ENCODE measurements around the gene TRIM17. TPM values are rescaled to one million over a fixed set of nuclear protein-coding genes. Genes with fewer than 3 reads are reported as not detected.

Gene TRIM17
- total and polyA plus RNA-seq, 2 experiments from 2014 or later = 0.86 to 1.1 TPM

DNA sequence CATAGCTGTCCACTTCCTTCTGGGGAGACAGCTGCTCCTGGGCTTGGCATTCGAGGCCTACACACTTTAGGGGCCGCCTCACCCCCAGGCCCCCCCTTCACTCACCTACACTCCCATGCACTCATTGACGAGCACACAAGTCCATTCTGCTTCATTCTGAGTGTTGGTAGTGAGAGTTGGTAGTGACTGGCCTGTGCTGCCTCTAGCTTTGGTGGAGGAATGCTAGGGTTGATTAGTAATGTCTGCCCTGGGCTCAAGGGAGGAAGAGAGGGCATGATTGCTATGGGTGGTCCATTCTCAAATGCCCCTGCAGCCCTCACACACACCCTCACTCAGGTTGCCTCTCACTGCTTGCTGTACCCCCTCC lies 40.4 kb downstream of the TRIM17 start (continued):
- TF ChIP-seq, protein P1, sequence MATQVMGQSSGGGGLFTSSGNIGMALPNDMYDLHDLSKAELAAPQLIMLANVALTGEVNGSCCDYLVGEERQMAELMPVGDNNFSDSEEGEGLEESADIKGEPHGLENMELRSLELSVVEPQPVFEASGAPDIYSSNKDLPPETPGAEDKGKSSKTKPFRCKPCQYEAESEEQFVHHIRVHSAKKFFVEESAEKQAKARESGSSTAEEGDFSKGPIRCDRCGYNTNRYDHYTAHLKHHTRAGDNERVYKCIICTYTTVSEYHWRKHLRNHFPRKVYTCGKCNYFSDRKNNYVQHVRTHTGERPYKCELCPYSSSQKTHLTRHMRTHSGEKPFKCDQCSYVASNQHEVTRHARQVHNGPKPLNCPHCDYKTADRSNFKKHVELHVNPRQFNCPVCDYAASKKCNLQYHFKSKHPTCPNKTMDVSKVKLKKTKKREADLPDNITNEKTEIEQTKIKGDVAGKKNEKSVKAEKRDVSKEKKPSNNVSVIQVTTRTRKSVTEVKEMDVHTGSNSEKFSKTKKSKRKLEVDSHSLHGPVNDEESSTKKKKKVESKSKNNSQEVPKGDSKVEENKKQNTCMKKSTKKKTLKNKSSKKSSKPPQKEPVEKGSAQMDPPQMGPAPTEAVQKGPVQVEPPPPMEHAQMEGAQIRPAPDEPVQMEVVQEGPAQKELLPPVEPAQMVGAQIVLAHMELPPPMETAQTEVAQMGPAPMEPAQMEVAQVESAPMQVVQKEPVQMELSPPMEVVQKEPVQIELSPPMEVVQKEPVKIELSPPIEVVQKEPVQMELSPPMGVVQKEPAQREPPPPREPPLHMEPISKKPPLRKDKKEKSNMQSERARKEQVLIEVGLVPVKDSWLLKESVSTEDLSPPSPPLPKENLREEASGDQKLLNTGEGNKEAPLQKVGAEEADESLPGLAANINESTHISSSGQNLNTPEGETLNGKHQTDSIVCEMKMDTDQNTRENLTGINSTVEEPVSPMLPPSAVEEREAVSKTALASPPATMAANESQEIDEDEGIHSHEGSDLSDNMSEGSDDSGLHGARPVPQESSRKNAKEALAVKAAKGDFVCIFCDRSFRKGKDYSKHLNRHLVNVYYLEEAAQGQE (IDR thresholded peaks at IDR 0.05; ENCODE audit: unreplicated experiment) = no peak
- TF ChIP-seq JUNB (IDR thresholded peaks at IDR 0.05; ENCODE audit: unreplicated experiment) (no peak), EZH2 (IDR thresholded peaks at IDR 0.05; ENCODE audit: low read depth, unreplicated experiment) (no peak), POLR2AphosphoS5 (IDR thresholded peaks at IDR 0.05; ENCODE audit: low read depth) (no peak), EZH2phosphoT487 (IDR thresholded peaks at IDR 0.05; ENCODE audit: unreplicated experiment) (no peak)
- TF ChIP-seq, protein P2, sequence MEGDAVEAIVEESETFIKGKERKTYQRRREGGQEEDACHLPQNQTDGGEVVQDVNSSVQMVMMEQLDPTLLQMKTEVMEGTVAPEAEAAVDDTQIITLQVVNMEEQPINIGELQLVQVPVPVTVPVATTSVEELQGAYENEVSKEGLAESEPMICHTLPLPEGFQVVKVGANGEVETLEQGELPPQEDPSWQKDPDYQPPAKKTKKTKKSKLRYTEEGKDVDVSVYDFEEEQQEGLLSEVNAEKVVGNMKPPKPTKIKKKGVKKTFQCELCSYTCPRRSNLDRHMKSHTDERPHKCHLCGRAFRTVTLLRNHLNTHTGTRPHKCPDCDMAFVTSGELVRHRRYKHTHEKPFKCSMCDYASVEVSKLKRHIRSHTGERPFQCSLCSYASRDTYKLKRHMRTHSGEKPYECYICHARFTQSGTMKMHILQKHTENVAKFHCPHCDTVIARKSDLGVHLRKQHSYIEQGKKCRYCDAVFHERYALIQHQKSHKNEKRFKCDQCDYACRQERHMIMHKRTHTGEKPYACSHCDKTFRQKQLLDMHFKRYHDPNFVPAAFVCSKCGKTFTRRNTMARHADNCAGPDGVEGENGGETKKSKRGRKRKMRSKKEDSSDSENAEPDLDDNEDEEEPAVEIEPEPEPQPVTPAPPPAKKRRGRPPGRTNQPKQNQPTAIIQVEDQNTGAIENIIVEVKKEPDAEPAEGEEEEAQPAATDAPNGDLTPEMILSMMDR (conservative IDR thresholded peaks at IDR 0.05; ENCODE audit: low read depth in 2 of 2) = no peak

DNA sequence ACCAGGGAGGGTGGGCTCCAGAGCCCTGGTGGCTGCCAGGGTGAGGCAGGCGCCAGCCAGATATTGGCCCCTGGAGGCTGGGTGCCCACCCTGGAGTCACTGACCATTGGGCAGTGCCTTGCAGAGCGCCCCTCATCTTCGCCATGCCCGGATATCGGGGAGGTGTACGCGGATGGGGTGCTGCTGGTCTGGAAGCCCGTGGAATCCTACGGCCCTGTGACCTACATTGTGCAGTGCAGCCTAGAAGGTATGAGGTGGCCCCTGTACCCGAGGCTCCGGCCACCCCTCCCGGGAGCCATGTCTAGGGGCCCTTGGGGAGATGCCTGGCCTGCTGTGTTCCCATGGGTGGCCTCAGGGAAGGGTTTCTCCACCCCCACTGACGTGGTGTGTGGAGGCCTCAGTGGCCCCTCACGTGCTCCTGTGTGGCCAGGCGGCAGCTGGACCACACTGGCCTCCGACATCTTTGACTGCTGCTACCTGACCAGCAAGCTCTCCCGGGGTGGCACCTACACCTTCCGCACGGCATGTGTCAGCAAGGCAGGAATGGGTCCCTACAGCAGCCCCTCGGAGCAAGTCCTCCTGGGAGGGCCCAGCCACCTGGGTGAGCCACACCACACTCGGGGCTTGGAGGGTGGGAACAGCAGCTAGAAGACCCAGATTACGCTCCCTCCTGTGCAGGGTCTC lies 40.9 kb downstream of the TRIM17 start:
- H3F3A ChIP-seq (replicated peaks; ENCODE audit: low read depth) = no peaks in the 10 kb centered on the region
- Mint-ChIP-seq H3K36me3 (ENCODE audit: low read depth) (peaks cover 3% of the 10 kb centered on the region; the same call in 1 of the 3 replicates), H3K9me3 (no peaks in the 10 kb centered on the region), H3K27ac (no peak overlapping the region), H3K4me1 (peaks cover 9% of the 10 kb centered on the region; the same call in 1 of the 3 replicates), H3K4me3 (no peak overlapping the region; the same call in 2 of the 3 replicates), H3K27me3 (ENCODE audit: insufficient read depth, low read depth, poor library complexity) (peaks cover 22% of the 10 kb centered on the region)
- DNase-seq (ENCODE audit: low spot score) (no peak), ATAC-seq (no peak)
- H3K79me2 ChIP-seq (replicated peaks; ENCODE audit: insufficient read depth) = no peaks in the 10 kb centered on the region
- H3K27me3 ChIP-seq (ENCODE audit: insufficient read depth) = peaks cover 27% of the 10 kb centered on the region
- TF ChIP-seq, protein P3, sequence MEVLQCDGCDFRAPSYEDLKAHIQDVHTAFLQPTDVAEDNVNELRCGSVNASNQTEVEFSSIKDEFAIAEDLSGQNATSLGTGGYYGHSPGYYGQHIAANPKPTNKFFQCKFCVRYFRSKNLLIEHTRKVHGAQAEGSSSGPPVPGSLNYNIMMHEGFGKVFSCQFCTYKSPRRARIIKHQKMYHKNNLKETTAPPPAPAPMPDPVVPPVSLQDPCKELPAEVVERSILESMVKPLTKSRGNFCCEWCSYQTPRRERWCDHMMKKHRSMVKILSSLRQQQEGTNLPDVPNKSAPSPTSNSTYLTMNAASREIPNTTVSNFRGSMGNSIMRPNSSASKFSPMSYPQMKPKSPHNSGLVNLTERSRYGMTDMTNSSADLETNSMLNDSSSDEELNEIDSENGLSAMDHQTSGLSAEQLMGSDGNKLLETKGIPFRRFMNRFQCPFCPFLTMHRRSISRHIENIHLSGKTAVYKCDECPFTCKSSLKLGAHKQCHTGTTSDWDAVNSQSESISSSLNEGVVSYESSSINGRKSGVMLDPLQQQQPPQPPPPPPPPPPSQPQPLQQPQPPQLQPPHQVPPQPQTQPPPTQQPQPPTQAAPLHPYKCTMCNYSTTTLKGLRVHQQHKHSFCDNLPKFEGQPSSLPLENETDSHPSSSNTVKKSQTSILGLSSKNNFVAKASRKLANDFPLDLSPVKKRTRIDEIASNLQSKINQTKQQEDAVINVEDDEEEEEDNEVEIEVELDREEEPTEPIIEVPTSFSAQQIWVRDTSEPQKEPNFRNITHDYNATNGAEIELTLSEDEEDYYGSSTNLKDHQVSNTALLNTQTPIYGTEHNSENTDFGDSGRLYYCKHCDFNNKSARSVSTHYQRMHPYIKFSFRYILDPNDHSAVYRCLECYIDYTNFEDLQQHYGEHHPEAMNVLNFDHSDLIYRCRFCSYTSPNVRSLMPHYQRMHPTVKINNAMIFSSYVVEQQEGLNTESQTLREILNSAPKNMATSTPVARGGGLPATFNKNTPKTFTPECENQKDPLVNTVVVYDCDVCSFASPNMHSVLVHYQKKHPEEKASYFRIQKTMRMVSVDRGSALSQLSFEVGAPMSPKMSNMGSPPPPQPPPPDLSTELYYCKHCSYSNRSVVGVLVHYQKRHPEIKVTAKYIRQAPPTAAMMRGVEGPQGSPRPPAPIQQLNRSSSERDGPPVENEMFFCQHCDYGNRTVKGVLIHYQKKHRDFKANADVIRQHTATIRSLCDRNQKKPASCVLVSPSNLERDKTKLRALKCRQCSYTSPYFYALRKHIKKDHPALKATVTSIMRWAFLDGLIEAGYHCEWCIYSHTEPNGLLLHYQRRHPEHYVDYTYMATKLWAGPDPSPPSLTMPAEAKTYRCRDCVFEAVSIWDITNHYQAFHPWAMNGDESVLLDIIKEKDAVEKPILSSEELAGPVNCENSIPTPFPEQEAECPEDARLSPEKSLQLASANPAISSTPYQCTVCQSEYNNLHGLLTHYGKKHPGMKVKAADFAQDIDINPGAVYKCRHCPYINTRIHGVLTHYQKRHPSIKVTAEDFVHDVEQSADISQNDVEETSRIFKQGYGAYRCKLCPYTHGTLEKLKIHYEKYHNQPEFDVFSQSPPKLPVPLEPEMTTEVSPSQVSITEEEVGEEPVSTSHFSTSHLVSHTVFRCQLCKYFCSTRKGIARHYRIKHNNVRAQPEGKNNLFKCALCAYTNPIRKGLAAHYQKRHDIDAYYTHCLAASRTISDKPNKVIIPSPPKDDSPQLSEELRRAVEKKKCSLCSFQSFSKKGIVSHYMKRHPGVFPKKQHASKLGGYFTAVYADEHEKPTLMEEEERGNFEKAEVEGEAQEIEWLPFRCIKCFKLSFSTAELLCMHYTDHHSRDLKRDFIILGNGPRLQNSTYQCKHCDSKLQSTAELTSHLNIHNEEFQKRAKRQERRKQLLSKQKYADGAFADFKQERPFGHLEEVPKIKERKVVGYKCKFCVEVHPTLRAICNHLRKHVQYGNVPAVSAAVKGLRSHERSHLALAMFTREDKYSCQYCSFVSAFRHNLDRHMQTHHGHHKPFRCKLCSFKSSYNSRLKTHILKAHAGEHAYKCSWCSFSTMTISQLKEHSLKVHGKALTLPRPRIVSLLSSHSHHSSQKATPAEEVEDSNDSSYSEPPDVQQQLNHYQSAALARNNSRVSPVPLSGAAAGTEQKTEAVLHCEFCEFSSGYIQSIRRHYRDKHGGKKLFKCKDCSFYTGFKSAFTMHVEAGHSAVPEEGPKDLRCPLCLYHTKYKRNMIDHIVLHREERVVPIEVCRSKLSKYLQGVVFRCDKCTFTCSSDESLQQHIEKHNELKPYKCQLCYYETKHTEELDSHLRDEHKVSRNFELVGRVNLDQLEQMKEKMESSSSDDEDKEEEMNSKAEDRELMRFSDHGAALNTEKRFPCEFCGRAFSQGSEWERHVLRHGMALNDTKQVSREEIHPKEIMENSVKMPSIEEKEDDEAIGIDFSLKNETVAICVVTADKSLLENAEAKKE (CRISPR knock-in tag; IDR thresholded peaks at IDR 0.05) = no peak
- TF ChIP-seq POLR2AphosphoS5 (IDR thresholded peaks at IDR 0.05; ENCODE audit: low read depth) = no peak
- TF ChIP-seq, protein P4, sequence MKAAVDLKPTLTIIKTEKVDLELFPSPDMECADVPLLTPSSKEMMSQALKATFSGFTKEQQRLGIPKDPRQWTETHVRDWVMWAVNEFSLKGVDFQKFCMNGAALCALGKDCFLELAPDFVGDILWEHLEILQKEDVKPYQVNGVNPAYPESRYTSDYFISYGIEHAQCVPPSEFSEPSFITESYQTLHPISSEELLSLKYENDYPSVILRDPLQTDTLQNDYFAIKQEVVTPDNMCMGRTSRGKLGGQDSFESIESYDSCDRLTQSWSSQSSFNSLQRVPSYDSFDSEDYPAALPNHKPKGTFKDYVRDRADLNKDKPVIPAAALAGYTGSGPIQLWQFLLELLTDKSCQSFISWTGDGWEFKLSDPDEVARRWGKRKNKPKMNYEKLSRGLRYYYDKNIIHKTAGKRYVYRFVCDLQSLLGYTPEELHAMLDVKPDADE (IDR thresholded peaks at IDR 0.05) = no peak
- H3K4me2 ChIP-seq = no peak overlapping the region
- no peaks in the 10 kb centered on the region for H3K9me2 ChIP-seq (ENCODE audit: insufficient read depth)
- no peaks in the 10 kb centered on the region for H4K20me1 ChIP-seq (replicated peaks; ENCODE audit: insufficient read depth)
- H3K27ac ChIP-seq (ENCODE audit: low read depth) = no peak overlapping the region
- H3K4me1 ChIP-seq (ENCODE audit: insufficient read depth) = peaks cover 6% of the 10 kb centered on the region; the same call in 1 of the 2 replicates
- no peak overlapping the region for H2AFZ ChIP-seq
- H3K36me3 ChIP-seq (ENCODE audit: insufficient read depth) = no peaks in the 10 kb centered on the region
- no peak overlapping the region for H3K4me3 ChIP-seq
